ENCODE measurements around the gene ECE1.

Gene ECE1

DNA sequence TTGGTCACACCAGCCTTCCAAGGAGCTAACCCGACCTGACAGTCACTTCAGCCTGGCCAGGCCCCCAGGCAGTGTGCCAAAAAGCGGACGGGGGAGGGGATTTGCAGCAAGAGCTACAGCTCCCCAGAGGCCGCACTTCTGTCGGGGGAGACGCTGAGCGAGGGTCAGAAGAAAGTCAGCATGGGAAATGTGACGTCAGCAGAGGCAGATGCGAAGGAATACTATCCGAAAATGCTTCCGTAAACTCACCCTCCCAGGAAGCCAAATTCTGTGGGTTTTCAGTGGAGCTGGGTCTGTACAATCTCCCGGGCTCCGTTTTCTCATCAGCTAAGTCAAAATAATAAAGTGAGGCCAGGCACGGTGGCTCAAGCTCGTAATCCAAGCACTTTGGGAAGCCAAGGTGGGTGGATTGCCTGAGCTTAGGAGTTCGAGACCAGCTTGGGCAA, 28.5 kb upstream of the ECE1 start:
- H3K4me3 ChIP-seq (ENCODE audit: low read depth, low read length): no peak overlapping the region
- TF ChIP-seq, protein P1, sequence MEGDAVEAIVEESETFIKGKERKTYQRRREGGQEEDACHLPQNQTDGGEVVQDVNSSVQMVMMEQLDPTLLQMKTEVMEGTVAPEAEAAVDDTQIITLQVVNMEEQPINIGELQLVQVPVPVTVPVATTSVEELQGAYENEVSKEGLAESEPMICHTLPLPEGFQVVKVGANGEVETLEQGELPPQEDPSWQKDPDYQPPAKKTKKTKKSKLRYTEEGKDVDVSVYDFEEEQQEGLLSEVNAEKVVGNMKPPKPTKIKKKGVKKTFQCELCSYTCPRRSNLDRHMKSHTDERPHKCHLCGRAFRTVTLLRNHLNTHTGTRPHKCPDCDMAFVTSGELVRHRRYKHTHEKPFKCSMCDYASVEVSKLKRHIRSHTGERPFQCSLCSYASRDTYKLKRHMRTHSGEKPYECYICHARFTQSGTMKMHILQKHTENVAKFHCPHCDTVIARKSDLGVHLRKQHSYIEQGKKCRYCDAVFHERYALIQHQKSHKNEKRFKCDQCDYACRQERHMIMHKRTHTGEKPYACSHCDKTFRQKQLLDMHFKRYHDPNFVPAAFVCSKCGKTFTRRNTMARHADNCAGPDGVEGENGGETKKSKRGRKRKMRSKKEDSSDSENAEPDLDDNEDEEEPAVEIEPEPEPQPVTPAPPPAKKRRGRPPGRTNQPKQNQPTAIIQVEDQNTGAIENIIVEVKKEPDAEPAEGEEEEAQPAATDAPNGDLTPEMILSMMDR (IDR thresholded peaks at IDR 0.05; ENCODE audit: borderline replicate concordance, insufficient read depth, low read depth, low read length): no peak

DNA sequence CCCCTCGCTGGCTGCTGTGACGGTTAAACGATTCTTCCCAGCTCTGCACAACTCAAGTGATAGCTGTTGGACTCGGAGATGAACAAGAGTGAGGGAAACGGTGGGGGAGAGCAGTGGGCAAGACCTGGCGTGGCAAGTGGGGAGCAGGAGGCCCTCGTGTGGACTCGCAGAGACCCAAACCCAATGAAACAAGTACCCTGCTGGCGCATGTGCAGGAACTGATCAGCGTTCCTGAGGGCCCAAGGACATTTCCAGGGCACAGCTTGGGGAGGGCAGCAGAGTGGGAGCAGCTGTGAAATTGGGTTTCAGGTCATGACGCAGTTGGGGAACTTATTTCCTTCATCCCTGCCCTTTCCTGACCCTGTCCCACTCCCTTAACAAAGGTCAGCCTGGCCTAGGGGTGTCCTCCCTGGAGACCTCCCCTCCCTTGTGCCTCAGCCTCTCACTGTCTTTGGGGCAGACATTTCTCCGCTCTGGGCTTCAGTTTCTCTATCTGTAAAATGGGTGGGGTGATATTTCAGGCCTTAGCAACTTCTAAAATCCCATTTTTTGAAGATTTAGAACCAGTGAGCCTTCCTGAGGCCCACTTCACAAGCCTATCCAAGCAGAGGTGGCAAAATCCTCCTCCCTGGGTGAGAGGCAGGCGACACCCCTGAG, 27.9 kb upstream of the ECE1 start:
- TF ChIP-seq, protein P1 (IDR thresholded peaks at IDR 0.05; ENCODE audit: borderline replicate concordance, insufficient read depth, low read depth, low read length): no peak
- H3K4me3 ChIP-seq (ENCODE audit: low read depth, low read length): no peak overlapping the region

DNA sequence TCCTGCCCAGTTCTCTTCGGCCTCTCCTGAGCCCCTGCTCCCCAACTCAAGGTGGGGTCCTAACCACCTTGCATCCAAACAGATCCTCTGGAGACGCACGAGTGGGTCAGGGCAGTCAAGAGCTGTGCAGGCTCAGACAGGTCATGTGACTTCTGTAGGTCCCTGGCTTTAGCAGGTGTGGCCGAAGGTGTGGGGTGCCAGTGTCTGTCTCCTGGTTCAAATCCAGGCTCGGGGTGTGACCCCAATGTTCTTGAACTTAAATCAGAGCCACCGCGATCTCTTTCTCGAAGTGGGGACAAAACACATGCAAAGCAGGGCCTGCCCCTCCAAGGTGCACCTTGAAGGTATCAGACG, 27.4 kb upstream of the ECE1 start:
- no peak overlapping the region for H3K4me3 ChIP-seq (ENCODE audit: low read depth, low read length)
- TF ChIP-seq, protein P1 (IDR thresholded peaks at IDR 0.05; ENCODE audit: borderline replicate concordance, insufficient read depth, low read depth, low read length): no peak

DNA sequence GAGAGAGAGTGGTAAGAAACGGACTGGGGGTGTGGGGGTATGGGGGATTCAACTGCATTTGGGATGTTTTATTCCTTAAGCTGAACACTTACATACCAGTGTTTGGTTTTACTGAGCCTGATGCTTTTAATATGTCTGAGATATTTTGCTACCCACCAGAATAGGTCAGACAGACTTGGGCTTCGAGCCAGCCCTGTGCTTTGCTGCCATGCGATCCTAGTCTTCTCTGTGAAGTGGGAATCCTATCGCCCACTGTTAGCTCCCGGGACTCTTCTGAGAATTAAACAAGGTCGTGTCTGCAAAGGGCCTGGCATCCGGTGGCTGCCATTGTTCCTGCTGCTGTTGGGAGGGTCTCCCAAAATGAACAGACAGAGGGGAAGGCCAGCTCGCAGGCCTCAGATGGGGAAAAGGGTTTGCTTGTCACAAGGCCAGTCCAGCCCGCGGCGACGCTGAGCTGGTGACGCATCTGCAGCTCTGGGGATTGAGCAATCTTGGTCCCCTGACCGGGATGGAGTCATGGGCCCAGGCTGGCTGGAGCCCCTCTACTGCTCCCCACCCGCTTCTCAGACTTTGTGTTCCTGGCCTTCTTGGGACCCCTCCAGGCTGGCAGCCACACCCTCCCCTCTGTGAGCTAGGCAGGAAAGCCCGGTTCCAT, 26.9 kb upstream of the ECE1 start:
- TF ChIP-seq, protein P1 (IDR thresholded peaks at IDR 0.05; ENCODE audit: borderline replicate concordance, insufficient read depth, low read depth, low read length): no peak
- H3K4me3 ChIP-seq (ENCODE audit: low read depth, low read length): no peak overlapping the region

DNA sequence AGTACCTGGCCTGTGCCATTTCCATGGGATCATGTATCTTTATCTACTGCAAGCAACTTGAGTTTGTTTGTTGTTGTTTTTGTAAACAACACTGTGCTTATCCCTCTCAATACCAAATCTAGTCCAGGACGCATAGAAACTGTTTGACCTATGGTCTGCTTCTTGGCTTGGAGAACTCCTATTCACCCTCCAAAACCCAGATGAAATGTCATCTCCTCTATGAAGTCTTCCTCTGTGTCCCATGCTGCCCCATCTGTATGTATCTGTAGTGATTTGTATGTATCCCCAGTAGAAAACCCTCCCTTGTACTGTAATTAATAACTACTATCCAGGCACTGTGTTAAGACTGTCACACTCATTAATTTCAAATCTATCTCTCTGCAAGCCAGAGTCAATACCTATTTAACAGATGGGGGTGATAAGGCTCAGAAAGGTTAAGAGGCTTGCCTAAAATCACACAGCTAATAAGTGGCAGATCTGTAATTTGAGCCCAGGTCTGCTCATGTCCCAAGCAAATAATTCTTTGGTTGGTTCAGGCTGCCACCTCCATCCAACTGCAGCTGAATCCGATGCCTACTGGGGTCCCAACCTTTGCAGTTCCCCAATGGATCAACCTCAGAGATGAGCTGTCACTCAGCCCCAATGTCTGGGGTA, 24.6 kb upstream of the ECE1 start:
- TF ChIP-seq, protein P1 (IDR thresholded peaks at IDR 0.05; ENCODE audit: borderline replicate concordance, insufficient read depth, low read depth, low read length): no peak
- H3K4me3 ChIP-seq (ENCODE audit: low read depth, low read length): no peak overlapping the region

DNA sequence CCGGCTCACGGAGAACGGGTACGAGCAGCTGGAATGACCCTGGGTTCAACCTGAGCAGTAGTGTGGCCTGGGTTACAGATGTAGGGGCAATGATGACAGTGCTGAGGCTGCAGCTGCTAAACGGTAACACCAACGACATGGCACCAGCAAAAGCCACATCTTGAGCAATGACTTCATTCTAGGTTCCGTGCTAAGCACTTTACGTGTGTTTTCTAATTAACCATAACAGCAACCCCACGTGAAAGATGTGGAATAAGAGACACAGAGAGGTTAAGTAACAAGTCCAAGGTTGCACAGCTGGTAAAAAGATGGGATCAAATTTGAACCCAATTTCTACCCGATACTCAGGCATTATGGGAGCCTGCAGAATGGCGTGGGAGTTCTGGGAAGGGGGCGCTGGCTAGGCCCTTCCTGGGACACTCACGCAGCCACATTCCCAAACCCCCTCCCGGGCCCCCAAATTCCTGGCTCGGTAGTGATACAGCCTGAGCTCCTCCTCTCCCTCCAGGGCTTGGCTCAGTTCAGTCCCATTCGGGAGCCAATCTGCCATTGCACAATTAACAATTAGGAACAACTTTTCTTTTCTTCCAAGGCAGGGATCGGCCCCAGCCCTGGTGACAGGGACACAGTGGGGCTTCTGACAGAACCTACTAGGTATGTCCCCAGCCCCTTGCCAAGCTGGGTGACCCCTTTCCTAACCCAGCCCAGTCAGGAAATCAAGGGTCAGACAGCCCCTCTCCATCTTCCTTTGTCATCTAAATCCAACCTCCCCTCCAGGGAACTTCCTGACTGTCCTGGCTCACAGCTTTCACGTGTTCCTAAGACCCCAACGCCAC, 23.8 kb upstream of the ECE1 start:
- H3K4me3 ChIP-seq (ENCODE audit: low read depth, low read length): no peak overlapping the region
- TF ChIP-seq, protein P1 (IDR thresholded peaks at IDR 0.05; ENCODE audit: borderline replicate concordance, insufficient read depth, low read depth, low read length): no peak

Measured in GM12875 (cell line).